ENCODE measurements around the gene SYNGR1. TPM values are rescaled to one million over a fixed set of nuclear protein-coding genes. Genes with fewer than 3 reads are reported as not detected.

Gene SYNGR1
- total and polyA plus RNA-seq, 2 experiments from 2014 or later, result 61.8 to 81.9 TPM

DNA sequence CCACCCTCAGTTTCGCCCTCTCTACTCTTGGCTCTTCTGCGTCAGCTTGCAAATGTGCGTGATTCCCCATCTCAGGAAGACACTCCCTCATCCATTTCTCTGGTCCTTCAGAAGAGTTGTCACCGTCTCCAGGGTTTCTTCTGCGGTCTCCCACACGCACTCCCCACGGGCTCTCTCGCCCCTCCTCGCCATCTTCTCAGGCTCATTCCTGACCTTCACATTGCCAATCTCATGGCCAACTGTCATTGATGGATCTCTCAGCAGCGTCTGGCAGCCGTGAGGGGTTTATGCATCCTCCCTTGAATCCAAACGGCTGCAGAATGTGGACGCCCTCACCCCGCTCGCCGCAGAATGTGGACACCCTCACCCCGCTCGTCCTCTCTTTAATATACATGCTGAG is 10.5 kb downstream of the SYNGR1 start:
- TF ChIP-seq, protein P1, sequence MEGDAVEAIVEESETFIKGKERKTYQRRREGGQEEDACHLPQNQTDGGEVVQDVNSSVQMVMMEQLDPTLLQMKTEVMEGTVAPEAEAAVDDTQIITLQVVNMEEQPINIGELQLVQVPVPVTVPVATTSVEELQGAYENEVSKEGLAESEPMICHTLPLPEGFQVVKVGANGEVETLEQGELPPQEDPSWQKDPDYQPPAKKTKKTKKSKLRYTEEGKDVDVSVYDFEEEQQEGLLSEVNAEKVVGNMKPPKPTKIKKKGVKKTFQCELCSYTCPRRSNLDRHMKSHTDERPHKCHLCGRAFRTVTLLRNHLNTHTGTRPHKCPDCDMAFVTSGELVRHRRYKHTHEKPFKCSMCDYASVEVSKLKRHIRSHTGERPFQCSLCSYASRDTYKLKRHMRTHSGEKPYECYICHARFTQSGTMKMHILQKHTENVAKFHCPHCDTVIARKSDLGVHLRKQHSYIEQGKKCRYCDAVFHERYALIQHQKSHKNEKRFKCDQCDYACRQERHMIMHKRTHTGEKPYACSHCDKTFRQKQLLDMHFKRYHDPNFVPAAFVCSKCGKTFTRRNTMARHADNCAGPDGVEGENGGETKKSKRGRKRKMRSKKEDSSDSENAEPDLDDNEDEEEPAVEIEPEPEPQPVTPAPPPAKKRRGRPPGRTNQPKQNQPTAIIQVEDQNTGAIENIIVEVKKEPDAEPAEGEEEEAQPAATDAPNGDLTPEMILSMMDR (IDR thresholded peaks at IDR 0.05; ENCODE audit: low read depth, low read length), result no peak
- no peak for DNase-seq (ENCODE audit: low read depth in 1 of 2, low spot score in 1 of 2)
- H3K27ac ChIP-seq, result no peak overlapping the region
- no peaks in the 10 kb centered on the region for H3K27me3 ChIP-seq
- no peaks in the 10 kb centered on the region for H3K9me3 ChIP-seq (ENCODE audit: low read depth)
- H3K36me3 ChIP-seq, result no peaks in the 10 kb centered on the region
- H3K4me1 ChIP-seq (ENCODE audit: low read depth), result peaks cover 9% of the 10 kb centered on the region
- H3K4me3 ChIP-seq, result no peak overlapping the region

DNA sequence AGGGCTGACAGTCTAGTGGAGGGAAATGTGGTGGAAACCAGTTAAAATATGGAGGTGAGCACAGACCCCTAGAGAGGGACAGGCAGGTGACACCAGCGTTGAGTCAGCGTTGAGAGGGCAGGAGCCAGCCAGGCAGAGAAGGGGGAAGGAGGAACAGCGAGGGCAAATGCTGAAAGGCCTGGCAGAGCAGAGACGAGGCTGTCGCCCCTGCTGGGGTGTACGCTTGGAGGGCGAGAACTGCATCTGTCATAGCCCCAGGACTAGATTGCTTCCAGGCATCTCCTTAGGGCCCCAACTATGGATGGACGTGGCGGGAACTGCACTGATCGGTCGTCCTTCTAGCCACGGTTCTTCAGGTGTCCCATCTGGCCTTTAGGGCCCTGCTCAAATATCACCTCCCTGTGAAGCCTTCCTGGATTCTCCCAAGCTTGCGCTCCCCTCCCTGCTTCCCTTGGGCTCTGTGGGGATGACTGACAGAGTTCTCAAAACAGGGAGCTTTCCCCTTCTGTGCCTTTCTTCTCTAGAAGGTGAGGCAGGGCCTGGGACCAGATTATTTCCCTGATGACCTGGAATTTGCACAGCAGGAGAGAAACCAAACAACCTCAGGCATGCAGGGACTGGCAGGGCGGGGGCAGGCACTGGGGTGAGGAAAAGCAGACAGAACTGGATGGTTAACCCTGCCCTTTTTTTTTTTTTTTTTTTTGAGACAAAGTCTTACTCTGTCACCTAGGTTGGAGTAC is 11.1 kb downstream of the SYNGR1 start:
- Histone ChIP-seq H3K36me3 (no peaks in the 10 kb centered on the region), H3K9me3 (ENCODE audit: low read depth) (no peaks in the 10 kb centered on the region), H3K4me3 (no peak overlapping the region), H3K27me3 (no peaks in the 10 kb centered on the region), H3K4me1 (ENCODE audit: low read depth) (peaks cover 9% of the 10 kb centered on the region), H3K27ac (no peak overlapping the region)
- no peak for DNase-seq (ENCODE audit: low read depth in 1 of 2, low spot score in 1 of 2)
- TF ChIP-seq, protein P1 (IDR thresholded peaks at IDR 0.05; ENCODE audit: low read depth, low read length), result no peak

DNA sequence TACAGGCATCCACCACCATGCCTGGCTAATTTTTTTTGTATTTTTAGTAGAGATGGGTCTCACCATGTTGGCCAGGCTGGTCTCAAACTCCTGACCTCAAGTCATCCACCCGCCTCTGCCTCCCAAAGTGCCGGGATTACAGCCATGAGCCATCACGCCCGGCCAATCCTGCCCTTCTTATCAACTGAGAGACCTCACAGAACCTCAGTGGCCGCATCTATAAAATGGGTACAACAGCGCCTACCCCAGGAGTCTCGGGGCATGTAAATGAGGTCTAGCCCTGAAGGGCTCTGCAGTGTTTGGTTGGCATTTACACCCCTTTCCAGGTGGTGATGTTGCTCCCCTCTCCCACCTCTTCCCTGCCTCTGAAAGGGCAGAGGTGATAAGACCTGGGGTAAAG is 11.7 kb downstream of the SYNGR1 start:
- no peak overlapping the region for H3K4me3 ChIP-seq
- no peaks in the 10 kb centered on the region for H3K9me3 ChIP-seq (ENCODE audit: low read depth)
- H3K27me3 ChIP-seq, result no peaks in the 10 kb centered on the region
- DNase-seq (ENCODE audit: low read depth in 1 of 2, low spot score in 1 of 2), result no peak
- H3K4me1 ChIP-seq (ENCODE audit: low read depth), result peaks cover 9% of the 10 kb centered on the region
- H3K27ac ChIP-seq, result no peak overlapping the region
- no peaks in the 10 kb centered on the region for H3K36me3 ChIP-seq
- TF ChIP-seq, protein P1 (IDR thresholded peaks at IDR 0.05; ENCODE audit: low read depth, low read length), result no peak

DNA sequence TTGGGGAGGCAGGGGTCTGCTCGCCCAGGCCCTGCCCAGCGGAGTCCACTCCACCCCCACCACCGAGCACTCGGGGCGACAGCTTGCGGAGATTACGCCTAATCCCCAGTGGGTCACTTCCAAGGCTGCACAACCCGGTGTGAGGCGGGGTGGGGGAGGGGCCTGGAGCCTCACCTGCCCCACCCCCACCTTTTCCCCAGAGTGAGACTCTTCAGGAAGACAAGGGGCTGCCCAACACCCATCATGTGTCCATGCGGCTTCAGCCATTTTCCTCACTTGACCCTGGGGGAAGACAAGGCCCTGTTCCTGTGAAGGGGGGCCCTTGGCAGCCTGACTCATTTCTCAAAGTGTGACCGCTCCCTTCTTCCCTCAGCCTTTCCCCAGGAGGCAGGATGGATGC is 12.5 kb downstream of the SYNGR1 start:
- Histone ChIP-seq H3K36me3 (no peaks in the 10 kb centered on the region), H3K27me3 (no peaks in the 10 kb centered on the region), H3K4me1 (ENCODE audit: low read depth) (peaks cover 9% of the 10 kb centered on the region), H3K9me3 (ENCODE audit: low read depth) (no peaks in the 10 kb centered on the region), H3K27ac (no peak overlapping the region), H3K4me3 (no peak overlapping the region)
- no peak for DNase-seq (ENCODE audit: low read depth in 1 of 2, low spot score in 1 of 2)
- TF ChIP-seq, protein P1 (IDR thresholded peaks at IDR 0.05; ENCODE audit: low read depth, low read length), result no peak

DNA sequence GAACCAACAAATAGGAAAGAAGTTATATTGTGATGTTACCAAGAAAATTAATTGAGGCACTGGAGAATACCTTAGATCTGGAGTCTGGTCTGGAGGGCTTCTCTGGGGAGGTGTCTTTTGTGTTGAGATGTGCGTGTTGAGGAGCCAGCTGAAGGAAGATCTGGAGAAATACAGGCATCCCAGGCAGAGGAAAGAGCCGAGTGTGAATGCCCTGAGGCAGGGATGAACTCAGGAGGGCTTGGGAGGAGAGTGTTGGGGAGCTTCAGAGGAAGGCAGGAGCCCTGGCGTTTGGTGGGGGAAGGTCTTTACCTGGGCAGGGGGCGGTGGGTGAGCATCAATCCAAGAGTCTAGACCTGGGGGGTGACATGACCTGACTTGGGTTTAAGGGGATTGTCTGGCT is 13.1 kb downstream of the SYNGR1 start:
- Histone ChIP-seq H3K36me3 (no peaks in the 10 kb centered on the region), H3K4me1 (ENCODE audit: low read depth) (peaks cover 9% of the 10 kb centered on the region), H3K4me3 (no peak overlapping the region), H3K9me3 (ENCODE audit: low read depth) (no peaks in the 10 kb centered on the region), H3K27ac (no peak overlapping the region), H3K27me3 (no peaks in the 10 kb centered on the region)
- no peak for DNase-seq (ENCODE audit: low read depth in 1 of 2, low spot score in 1 of 2)
- TF ChIP-seq, protein P1 (IDR thresholded peaks at IDR 0.05; ENCODE audit: low read depth, low read length), result no peak

All from cardiac muscle cell (in vitro differentiated cells and primary cell).